Measurements from ENCODE around the gene IER3.

DNA sequence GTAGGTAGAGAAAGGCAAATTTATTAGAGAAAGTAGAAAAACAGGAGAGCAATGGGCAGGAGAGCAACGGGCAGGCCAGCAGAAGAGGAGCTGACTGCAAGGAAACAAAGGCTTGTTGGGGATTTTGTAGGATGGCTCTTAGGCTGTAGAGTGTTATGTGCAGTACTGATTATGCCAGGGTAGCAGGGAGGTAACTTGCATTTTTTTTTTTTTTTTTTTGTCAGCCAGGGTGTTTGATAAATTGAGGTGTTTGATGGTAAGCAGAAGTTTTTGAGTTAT, 36.2 kb upstream of the IER3 start:
- TF ChIP-seq POLR2A (IDR thresholded peaks at IDR 0.05), result no peak
- TF ChIP-seq, protein P1, sequence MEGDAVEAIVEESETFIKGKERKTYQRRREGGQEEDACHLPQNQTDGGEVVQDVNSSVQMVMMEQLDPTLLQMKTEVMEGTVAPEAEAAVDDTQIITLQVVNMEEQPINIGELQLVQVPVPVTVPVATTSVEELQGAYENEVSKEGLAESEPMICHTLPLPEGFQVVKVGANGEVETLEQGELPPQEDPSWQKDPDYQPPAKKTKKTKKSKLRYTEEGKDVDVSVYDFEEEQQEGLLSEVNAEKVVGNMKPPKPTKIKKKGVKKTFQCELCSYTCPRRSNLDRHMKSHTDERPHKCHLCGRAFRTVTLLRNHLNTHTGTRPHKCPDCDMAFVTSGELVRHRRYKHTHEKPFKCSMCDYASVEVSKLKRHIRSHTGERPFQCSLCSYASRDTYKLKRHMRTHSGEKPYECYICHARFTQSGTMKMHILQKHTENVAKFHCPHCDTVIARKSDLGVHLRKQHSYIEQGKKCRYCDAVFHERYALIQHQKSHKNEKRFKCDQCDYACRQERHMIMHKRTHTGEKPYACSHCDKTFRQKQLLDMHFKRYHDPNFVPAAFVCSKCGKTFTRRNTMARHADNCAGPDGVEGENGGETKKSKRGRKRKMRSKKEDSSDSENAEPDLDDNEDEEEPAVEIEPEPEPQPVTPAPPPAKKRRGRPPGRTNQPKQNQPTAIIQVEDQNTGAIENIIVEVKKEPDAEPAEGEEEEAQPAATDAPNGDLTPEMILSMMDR (IDR thresholded peaks at IDR 0.05), result no peak
- no peak for TF ChIP-seq POLR2AphosphoS5 (IDR thresholded peaks at IDR 0.05; ENCODE audit: insufficient read depth in 1 of 2, low read depth in 1 of 2)
